ENCODE data around the gene TNFSF11.

The TNFSF11 gene, protein sequence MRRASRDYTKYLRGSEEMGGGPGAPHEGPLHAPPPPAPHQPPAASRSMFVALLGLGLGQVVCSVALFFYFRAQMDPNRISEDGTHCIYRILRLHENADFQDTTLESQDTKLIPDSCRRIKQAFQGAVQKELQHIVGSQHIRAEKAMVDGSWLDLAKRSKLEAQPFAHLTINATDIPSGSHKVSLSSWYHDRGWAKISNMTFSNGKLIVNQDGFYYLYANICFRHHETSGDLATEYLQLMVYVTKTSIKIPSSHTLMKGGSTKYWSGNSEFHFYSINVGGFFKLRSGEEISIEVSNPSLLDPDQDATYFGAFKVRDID

DNA sequence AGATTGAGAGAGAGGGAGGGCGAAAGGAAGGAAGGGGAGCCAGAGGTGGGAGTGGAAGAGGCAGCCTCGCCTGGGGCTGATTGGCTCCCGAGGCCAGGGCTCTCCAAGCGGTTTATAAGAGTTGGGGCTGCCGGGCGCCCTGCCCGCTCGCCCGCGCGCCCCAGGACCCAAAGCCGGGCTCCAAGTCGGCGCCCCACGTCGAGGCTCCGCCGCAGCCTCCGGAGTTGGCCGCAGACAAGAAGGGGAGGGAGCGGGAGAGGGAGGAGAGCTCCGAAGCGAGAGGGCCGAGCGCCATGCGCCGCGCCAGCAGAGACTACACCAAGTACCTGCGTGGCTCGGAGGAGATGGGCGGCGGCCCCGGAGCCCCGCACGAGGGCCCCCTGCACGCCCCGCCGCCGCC, at the start of gene TNFSF11:
TSS of gene TNFSF11 (plus strand) at position 142 of the 400 bp plus-strand sequence. CDS start at position 294, 152 bp downstream.
- H3K4me1 Mint-ChIP-seq: peaks cover 13% of the 10 kb centered on the region
- DNase-seq (ENCODE audit: low spot score in 2 of 2) (no peak), ATAC-seq (peak; percentile 36)
- H3K9me3 Mint-ChIP-seq: no peaks in the 10 kb centered on the region
- no peaks in the 10 kb centered on the region for H3K36me3 Mint-ChIP-seq
- H3K4me3 Mint-ChIP-seq: peak within 1 kb of the TSS; percentile 70
- peak within 1 kb of the TSS; percentile 55 for H3K27ac Mint-ChIP-seq

DNA sequence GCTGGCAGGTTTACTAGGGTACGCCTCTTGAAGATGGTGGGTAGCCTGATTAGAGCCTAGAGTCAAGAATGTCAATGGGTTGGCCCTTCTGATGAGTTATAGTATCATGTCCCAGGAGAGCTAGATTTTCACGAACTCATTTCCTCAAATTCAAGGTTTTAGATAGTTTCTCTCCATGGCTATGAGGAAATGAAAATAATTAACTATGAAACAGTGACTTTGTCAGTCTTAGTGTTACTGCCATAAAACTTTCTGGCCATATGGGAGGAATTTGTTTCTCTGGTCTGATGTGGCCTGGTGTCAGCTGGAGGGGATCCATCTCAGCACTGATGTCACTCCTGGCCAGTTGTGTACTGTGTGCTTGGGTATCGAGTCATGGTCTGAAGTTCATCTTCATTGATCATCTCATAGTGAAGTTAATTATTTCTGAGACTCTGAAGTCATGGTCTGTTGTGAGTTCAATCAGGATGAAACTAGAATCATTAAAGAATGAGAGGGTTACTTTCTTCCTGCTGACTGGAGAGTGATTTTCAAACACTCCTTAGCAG, 49.4 kb upstream of the TNFSF11 start:
- H3K36me3 Mint-ChIP-seq: no peaks in the 10 kb centered on the region
- no peaks in the 10 kb centered on the region for H3K4me1 Mint-ChIP-seq
- H3K4me3 Mint-ChIP-seq: no peak overlapping the region
- no peak overlapping the region for H3K27ac Mint-ChIP-seq
- no peaks in the 10 kb centered on the region for H3K9me3 Mint-ChIP-seq
- ATAC-seq (peak; percentile 26), DNase-seq (ENCODE audit: low spot score in 2 of 2) (no peak)

DNA sequence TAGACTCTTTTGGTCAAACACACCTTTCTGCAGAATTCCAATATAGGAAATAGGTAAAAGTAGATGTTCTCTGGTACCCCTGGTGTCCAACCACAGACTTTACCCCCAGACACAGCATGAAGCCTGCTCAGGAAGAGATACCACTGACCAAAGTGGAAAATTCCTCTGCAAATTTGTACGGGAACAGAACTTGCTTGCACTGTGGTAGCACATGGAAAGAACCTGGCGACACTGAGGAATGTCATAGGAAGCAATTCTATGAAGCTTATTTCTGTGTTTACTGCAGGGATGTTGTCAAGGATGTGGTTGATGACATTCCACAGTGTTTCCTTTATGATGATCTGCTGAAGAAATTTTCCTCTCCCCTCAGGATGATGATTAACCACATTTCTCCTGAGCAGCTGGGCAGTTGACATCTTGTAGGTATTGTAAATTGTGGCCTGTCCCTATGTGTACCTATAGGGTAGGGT, 48.9 kb upstream of the TNFSF11 start:
- no peak for ATAC-seq
- Mint-ChIP-seq H3K27ac (no peak overlapping the region), H3K4me3 (no peak overlapping the region), H3K9me3 (no peaks in the 10 kb centered on the region), H3K4me1 (no peaks in the 10 kb centered on the region), H3K36me3 (no peaks in the 10 kb centered on the region)
- DNase-seq (ENCODE audit: low spot score in 2 of 2): no peak

DNA sequence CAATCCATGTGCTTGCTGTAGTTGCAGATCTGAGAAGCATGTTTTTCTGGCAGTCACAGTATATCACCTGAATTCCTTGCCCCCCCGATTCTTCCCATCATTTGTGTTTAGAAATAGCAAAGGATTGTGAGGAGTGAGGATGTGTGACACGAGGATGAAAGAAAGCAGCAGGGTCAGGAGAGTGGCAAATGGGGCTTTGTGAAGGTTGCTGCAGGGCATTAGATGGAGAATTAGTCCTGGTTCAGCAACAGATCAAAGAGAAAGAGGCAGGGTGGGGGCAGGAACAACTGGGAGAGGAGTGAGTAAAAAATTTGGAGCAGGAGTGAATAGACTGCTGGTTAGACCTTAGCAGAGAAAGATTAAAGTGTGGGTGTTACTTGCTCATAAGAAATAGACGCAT, 47.7 kb upstream of the TNFSF11 start:
- Mint-ChIP-seq H3K4me3 (no peak overlapping the region), H3K9me3 (no peaks in the 10 kb centered on the region), H3K27ac (no peak overlapping the region), H3K4me1 (no peaks in the 10 kb centered on the region), H3K36me3 (no peaks in the 10 kb centered on the region)
- ATAC-seq (no peak), DNase-seq (ENCODE audit: low spot score in 2 of 2) (no peak)

DNA sequence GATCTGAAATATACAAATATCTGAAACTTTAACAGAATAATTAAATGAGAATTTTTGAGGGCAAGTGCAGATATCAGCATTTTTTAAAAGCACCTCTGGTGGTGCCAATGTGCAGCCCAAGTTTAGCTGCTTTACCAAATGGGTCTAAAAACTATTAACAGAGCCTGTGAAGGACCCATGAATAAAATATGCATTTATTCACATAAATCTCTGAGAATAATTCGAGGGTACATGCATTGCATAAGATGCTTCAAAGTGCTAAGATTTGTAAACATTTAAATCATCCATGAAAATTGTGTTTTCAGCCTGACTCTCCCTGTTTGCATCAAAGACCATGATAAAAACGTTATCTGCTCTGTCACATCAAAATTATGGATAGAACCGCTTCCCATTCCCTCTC, 47.1 kb upstream of the TNFSF11 start:
- H3K4me1 Mint-ChIP-seq: no peaks in the 10 kb centered on the region
- H3K36me3 Mint-ChIP-seq: no peaks in the 10 kb centered on the region
- ATAC-seq (no peak), DNase-seq (ENCODE audit: low spot score in 2 of 2) (no peak)
- no peaks in the 10 kb centered on the region for H3K9me3 Mint-ChIP-seq
- H3K27ac Mint-ChIP-seq: no peak overlapping the region
- no peak overlapping the region for H3K4me3 Mint-ChIP-seq

DNA sequence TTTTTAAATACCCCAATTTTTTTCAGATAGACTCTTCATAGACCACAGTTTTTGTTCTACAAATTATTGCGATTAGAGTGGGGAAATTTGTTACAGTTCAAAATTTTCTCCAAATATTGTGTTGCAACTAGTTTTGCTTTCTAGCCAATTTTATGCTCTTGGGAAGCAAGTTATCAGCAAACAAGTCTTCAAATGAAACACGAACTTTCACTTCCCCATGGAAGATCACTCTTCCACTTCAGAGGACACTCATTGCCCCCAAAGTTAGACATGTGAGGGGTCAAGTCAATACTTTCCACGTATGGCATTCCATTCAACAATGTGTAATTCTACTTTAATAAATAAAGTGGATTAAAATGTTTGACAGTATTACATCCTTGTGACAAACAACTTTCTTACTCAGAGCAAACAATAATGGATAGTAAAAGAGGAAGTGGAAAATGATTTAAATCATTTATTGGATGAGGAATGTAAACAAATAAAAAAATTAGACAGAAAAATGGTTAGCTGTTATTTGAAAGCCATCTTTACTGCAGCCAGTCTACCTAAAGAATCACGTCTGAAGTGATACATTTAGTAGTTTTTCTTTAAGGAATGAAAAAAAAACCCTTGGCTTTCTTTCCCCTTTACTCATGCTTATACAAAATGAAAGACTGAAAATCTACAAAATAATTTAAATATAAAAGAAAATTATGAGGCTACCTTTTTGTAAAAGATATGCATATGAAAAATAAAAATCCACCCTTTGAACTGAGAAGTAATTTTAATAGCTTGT, 41.2 kb upstream of the TNFSF11 start:
- DNase-seq (ENCODE audit: low spot score in 2 of 2) (no peak), ATAC-seq (no peak)
- H3K9me3 Mint-ChIP-seq: no peaks in the 10 kb centered on the region
- no peaks in the 10 kb centered on the region for H3K36me3 Mint-ChIP-seq
- H3K4me3 Mint-ChIP-seq: no peak overlapping the region
- no peak overlapping the region for H3K27ac Mint-ChIP-seq
- no peaks in the 10 kb centered on the region for H3K4me1 Mint-ChIP-seq

DNA sequence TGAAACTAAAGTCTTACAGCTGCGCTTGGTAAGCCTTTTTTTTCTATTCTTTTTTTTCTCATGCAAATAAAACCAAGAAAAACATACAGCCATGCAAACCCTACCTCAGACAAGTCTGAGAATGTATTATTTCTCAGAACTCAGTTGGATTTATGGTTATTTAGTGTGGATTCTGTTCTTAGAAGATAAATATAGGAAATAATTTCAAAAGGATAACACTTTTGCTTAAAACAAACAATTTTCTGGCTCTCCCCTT, 40.7 kb upstream of the TNFSF11 start:
- Mint-ChIP-seq H3K9me3 (no peaks in the 10 kb centered on the region), H3K36me3 (no peaks in the 10 kb centered on the region), H3K4me1 (no peaks in the 10 kb centered on the region), H3K27ac (no peak overlapping the region), H3K4me3 (no peak overlapping the region)
- no peak for DNase-seq (ENCODE audit: low spot score in 2 of 2)
- no peak for ATAC-seq

DNA sequence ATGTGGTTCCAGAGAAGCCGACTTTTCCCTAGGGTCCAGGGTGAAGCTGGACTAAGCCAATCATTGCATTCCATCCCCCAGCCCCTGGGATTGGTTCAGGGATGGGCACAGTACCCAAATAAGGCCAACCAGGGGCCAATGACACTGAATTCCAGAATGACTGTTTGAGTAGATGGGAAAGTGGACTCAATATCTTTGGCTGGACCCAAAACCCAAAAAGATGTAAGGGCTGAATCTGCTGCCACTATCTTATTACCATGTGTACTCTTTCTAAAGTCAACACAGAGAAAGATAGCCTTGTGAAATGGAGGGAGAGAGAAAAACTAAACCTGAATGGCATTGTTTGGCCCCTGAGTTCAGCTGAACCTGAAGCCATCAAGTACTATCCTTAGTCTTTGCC, 39.2 kb upstream of the TNFSF11 start:
- Mint-ChIP-seq H3K9me3 (no peaks in the 10 kb centered on the region), H3K27ac (no peak overlapping the region), H3K4me3 (no peak overlapping the region), H3K36me3 (no peaks in the 10 kb centered on the region), H3K4me1 (no peaks in the 10 kb centered on the region)
- DNase-seq (ENCODE audit: low spot score in 2 of 2) (no peak), ATAC-seq (no peak)

DNA sequence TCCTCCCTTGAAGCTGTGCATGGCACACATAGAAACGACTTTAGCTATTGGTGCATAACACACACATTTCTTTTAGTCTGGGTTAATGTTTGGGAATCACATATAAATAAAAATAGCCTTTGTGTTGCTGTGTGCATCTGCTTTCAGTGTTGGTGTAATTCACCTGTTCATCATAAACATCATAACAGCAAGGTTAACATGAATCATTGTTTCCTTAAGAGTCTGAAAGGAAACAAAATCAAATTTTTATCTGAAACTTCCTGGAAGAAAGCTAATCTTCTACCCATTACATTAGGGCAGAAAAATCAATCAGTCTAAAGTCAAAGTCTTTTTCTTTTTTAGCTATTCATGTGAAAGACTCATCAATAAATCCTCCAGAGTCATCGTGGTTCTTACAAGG, 35.0 kb upstream of the TNFSF11 start:
- Mint-ChIP-seq H3K4me3 (no peak overlapping the region), H3K9me3 (no peaks in the 10 kb centered on the region), H3K4me1 (no peaks in the 10 kb centered on the region), H3K27ac (no peak overlapping the region), H3K36me3 (no peaks in the 10 kb centered on the region)
- no peak for DNase-seq (ENCODE audit: low spot score in 2 of 2)
- ATAC-seq: no peak

DNA sequence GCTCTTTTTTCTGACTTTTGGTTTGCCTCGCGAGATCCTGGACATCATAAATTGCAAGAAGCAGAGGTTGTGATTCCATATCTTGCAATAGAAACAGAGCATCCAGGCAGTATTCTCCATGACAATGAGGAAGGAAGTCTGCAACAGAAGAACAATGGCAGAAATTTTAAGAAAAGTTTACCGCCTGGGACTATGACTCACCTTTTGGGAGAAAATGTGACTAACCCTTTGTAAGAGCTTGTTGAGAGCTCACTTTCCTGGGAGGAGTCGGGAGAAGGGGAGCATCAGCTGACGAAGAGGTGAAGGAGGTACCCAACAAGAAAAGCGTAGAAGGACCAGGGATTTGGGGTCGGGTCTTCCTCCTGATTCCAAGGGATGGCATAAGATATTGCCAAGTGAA, 34.3 kb upstream of the TNFSF11 start:
- DNase-seq (ENCODE audit: low spot score in 2 of 2): no peak
- H3K36me3 Mint-ChIP-seq: no peaks in the 10 kb centered on the region
- H3K4me3 Mint-ChIP-seq: no peak overlapping the region
- no peaks in the 10 kb centered on the region for H3K9me3 Mint-ChIP-seq
- ATAC-seq: no peak
- no peaks in the 10 kb centered on the region for H3K4me1 Mint-ChIP-seq
- no peak overlapping the region for H3K27ac Mint-ChIP-seq

DNA sequence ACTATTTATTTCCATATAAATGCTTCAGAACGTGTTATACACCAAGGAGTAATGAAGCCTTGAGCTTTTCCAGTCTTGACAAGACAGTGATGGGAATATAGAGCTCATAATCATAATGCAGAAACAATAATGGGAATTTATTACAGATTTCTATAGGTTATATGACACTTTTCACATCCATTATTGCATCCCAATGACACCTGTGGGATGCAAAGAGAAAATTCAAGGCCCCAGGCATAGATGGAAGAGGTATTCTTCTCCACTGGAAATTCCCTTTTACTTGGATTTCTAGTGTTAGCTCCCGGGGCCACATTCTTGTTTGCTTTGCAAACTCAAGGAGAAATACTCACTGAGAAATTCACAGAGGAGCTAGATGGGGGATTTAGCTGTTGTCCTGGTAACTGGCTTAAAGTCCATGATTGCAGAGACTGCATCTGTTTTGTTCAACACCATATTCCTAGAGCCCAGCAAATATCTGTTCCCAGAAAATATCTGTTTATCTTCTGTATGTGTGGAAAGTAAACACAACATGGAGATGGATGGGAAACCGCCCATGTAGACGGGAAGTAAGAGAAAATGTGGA, 30.6 kb upstream of the TNFSF11 start:
- H3K36me3 Mint-ChIP-seq: no peaks in the 10 kb centered on the region
- ATAC-seq: no peak
- H3K4me3 Mint-ChIP-seq: no peak overlapping the region
- peaks cover 7% of the 10 kb centered on the region for H3K4me1 Mint-ChIP-seq
- no peaks in the 10 kb centered on the region for H3K9me3 Mint-ChIP-seq
- H3K27ac Mint-ChIP-seq: no peak overlapping the region
- no peak for DNase-seq (ENCODE audit: low spot score in 2 of 2)

DNA sequence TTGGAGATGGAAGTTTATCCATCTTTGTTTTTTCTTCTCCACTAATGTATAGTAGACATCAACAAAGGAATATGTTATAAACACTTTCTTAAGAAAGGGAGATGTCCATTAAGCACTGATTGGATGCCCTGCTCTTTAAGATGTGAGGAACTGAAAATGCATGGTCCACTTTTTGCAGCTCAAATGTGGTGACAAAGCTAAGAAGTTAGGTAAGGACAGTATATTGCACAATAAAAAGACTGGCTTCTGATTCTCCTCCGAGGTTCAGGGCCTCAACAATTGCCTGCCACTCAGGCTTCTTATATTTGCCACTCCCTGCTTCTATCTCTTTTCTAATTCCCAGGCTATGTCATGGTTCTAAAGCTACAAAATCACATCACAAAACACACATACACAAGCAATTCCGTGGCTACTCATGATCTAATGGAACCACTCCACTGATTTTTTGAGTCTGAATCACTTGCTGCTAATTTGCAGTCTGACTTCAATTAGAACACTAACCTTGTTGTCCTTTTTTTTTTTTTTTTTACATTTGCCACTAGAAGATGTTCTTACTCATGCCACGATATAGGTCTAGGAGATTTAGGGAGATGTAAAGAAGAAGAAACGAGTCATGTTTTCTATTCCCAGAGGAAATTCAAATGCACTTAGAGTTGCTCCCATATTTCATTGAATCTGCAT, 29.6 kb upstream of the TNFSF11 start:
- peaks cover 12% of the 10 kb centered on the region for H3K4me1 Mint-ChIP-seq
- no peaks in the 10 kb centered on the region for H3K9me3 Mint-ChIP-seq
- DNase-seq (ENCODE audit: low spot score in 2 of 2) (no peak), ATAC-seq (no peak)
- no peak overlapping the region for H3K27ac Mint-ChIP-seq
- no peak overlapping the region for H3K4me3 Mint-ChIP-seq
- no peaks in the 10 kb centered on the region for H3K36me3 Mint-ChIP-seq

DNA sequence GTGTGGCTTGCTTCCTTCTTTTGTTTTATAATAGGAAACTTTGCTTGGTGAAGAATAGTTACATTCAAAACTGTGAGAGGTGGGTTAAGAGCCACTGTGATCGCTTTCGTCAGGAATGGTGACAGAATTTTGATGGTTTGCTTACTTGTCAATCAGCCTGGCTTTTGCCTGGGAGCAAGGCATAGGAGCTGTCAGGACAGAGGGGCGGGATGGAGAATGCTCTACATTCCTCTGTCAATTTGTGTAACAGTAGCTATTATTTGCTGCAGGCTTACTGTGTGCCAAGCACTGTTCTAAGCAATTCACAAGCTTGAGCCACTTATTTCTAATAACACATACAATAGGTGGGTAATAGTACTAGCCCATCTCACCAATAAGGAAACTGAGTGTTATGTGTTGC, 28.1 kb upstream of the TNFSF11 start:
- H3K4me3 Mint-ChIP-seq: no peak overlapping the region
- DNase-seq (ENCODE audit: low spot score in 2 of 2) (no peak), ATAC-seq (no peak)
- H3K27ac Mint-ChIP-seq: no peak overlapping the region
- H3K36me3 Mint-ChIP-seq: no peaks in the 10 kb centered on the region
- H3K4me1 Mint-ChIP-seq: peaks cover 12% of the 10 kb centered on the region
- H3K9me3 Mint-ChIP-seq: no peaks in the 10 kb centered on the region

DNA sequence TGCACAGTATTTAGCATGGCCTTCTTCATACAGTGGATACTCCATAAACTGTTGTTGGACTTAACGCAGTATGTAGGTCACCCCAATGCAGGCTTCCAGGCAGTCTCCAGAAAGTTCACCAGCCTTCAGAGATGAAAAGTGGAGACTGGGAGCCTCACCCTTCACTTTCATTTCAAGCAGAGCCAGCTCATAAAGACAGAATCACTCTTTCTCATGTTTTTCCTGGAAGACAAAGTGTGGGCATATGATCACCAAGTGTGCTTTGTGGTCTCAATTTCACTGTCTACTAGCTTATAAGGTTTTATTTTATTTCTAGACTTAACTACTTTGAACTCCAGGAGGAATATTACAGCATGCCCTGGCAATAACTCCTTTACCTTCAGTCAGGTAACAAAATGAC, 26.3 kb upstream of the TNFSF11 start:
- Mint-ChIP-seq H3K9me3 (no peaks in the 10 kb centered on the region), H3K4me1 (peaks cover 12% of the 10 kb centered on the region), H3K4me3 (no peak overlapping the region), H3K36me3 (no peaks in the 10 kb centered on the region), H3K27ac (no peak overlapping the region)
- no peak for DNase-seq (ENCODE audit: low spot score in 2 of 2)
- peak; percentile 76 for ATAC-seq

DNA sequence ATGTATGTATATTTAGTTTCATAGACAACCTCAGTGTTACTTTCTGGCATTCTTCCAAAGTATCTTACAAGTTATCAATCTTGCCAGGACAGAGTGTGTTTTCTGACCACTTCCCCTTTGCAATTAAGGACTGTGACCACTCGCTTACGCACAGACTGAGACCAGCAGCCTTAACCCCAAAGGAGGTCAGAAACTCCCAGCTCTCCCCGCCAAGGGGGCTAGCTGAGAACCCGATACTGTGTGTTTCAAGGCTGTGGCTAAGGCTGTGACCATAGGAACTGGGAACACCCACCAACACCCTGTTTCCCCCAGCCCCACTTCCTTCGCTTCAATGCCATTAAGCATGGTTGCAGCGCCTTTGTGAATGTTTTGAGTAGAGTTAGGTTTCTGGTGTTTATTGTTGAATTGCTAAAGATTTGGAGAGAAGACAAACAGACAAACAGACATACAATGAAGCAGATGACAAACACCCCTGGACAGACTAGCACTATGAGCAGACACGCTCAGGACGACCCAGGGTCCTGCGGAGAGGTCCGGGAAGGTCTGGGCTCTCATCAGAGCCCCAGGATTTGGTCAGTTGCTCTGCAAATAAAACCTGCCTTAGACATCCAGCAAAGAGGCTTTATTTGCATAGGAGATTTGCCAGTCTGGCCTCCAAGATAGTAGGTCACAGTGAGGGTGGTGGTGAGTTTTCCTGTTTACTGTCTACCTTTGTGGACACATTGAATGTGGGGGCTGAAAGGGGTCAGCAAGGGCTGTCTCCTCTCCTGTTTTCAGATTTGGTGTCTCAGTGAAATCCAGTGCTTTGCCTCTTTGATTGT, 25.0 kb upstream of the TNFSF11 start:
- ATAC-seq (peak; percentile 38), DNase-seq (ENCODE audit: low spot score in 2 of 2) (no peak)
- no peaks in the 10 kb centered on the region for H3K36me3 Mint-ChIP-seq
- peaks cover 12% of the 10 kb centered on the region for H3K4me1 Mint-ChIP-seq
- H3K9me3 Mint-ChIP-seq: no peaks in the 10 kb centered on the region
- peak overlapping the region; percentile 13 for H3K27ac Mint-ChIP-seq
- H3K4me3 Mint-ChIP-seq: no peak overlapping the region

All from stimulated activated effector memory CD8-positive, alpha-beta T cell treated with anti-CD3 and anti-CD28 coated beads, Interleukin-12 subunit alpha, Interleukin-12 subunit beta, amount 100 ng/mL, for 72 hours (primary cell).